NCI-H345 treated with DMSO at 0.1 percent for 48 hours (cell line): ENCODE measurements around the gene WDR45.
A peak's percentile ranks its signal among the peaks of the same experiment; 100 is the strongest.
"Not testable (repeated sequence)": the region's sequence is repeated elsewhere in the genome, so short reads cannot be mapped to it uniquely, and the experiment has no call there.

Experiments
- DNase-seq: peaks from one replicate; lab custom pipeline; 2025; ENCODE audit not compliant: unreplicated experiment; lab: John Stamatoyannopoulos, UW

Gene WDR45

GRCh38 chrX:49079489-49080428 lies at the start of gene WDR45:
Gene WDR45, minus strand, starts transcription at chrX:49079887. Its CDS starts 1,792 bp downstream, at chrX:49078095.
- DNase-seq = peak; percentile 36

DNA sequence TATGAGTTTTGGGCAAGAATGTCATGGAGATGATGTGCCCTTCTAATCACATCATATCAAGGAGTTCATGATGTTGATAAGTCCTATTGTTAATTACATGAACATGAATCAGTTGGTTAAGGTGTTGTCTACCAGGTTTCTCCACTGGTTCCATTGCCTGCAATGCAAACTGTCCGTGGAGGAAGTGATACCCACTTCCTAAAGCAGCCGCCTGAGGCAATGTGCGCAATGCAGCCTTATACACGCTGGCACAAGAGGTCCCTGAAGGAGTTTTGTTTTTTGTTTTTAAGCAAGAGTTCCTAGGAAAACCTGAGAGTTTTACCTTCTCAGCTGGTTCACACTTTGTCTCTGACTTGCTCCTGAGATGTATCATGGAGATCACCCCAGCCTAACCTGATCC lies 49.7 kb upstream of the WDR45 start:
- no peak for DNase-seq

GRCh38 chrX:49127742-49128258 lies 48.1 kb upstream of the WDR45 start:
- not testable (repeated sequence) for DNase-seq

DNA sequence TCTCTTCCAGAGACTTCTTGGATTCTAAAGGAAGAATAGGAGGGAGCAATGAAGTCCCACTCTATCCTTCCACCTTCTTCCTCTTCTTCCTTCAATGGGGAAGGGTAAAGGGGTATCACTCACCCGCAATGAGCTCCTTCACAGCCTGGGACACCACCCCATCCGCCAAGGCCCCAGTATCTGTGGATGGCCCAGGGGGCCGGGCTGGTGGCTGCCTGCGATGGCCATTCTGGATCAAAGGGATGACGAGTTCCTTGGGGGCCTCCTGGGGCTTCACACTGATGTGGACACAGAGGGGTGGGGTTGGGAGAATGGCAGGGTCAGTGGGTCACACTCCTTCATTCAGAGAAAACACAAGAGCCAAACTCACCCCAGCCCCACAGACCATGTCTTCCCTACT lies 42.8 kb upstream of the WDR45 start:
- DNase-seq = no peak

- DNase-seq = no peak
Observed at GRCh38 chrX:49120091-49120490, 40.4 kb upstream of the WDR45 start.

- no peak for DNase-seq
Observed at GRCh38 chrX:49117581-49117980, 37.9 kb upstream of the WDR45 start.

- no peak for DNase-seq
Observed at GRCh38 chrX:49116716-49117115, 37.0 kb upstream of the WDR45 start.

DNA sequence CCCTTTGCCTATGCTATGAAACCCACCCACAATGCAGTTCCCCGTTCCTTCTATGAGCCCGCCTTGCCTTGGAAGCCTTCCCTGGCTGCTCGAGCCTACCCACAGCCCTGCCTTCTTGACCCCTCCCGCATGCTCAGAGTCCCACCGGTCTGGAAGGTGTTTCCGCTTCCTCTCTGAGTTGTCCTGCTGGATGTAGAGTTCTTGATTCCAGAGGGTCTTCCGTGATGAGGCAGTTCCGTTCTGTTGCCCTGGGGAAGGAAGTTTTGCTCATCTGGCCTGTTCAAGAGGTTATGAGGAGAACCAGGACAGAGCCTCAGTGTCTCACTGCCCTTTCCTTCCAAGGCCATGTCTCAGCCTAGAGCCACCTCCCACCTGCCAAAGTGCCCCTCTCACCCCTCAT lies 36.4 kb upstream of the WDR45 start:
- no peak for DNase-seq

DNA sequence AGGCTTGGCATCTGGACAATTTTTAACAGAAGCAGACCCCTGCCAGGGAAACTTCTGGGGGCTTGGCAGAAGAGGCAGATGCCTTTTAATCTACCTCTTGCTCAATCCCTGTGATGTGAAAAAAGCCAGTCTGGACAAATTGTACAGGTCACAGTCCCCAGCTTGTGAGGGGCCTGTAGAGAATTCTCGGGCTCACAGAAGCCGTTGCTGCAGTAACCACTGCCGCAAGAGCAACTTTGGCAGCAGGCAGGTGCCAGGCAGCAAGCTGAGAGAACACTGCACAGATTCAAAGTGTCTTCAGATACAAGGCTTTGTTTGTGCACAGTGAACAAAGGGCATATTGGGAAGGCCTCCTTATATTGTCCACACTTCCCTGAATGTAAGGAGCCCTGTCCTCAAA lies 32.1 kb upstream of the WDR45 start:
- no peak for DNase-seq

DNA sequence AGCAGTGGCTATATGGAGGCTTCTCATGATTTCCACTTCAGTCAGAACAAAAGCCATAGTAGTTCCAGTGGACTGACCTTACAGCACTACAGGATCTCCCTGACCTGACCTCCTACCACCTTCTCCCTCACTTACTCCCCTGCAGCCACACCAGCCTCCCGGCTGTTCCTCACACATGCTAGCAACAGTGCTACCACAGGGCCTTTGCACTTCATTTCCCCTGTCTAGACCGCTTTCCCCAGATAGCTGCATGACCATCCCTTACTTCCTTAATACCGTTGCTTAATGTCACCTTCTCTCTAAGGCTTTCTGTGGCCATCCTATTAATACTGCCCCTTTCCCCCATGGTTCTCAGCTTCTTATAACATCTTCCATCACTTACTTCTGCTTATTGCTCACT lies 30.7 kb upstream of the WDR45 start:
- DNase-seq = no peak

GRCh38 chrX:49108641-49109040 lies 29.0 kb upstream of the WDR45 start:
- no peak for DNase-seq

GRCh38 chrX:49106930-49107329 lies 27.2 kb upstream of the WDR45 start:
- no peak for DNase-seq

- no peak for DNase-seq
Observed at GRCh38 chrX:49106296-49106695, 26.6 kb upstream of the WDR45 start.

- DNase-seq = no peak
Observed at GRCh38 chrX:49103637-49104036, 23.9 kb upstream of the WDR45 start.

- no peak for DNase-seq
Observed at GRCh38 chrX:49102190-49102589, 22.5 kb upstream of the WDR45 start.

DNA sequence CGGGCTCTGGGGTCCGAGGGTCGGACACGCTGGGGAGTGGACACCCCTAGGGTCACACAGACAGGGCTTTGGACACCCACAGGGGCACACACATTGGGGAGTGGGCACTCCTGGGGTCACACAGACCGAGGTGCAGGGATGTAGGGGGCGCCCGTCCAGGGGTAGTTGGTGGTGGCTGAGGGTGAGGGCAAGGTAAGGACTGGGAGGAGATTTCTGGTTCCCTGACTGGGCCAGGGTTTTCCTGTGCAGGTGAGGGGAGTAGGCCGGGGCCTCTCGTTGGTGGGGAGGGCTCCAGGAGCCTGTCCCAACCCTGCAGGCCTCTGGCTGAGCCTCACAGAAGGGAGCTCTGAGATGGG lies 21.9 kb upstream of the WDR45 start:
- DNase-seq = no peak

- peak; percentile 84 for DNase-seq
Observed at GRCh38 chrX:49100704-49101628, 21.3 kb upstream of the WDR45 start.

- DNase-seq = no peak
Observed at GRCh38 chrX:49096419-49096818, 16.7 kb upstream of the WDR45 start.

- DNase-seq = no peak
Observed at GRCh38 chrX:49089553-49089952, 9.9 kb upstream of the WDR45 start.

GRCh38 chrX:49082271-49082871 lies 2.7 kb upstream of the WDR45 start:
- no peak for DNase-seq

GRCh38 chrX:49077941-49078340 lies 1.7 kb downstream of the WDR45 start:
- DNase-seq = no peak
